Neural cell (in vitro differentiated cells): ENCODE measurements around the gene NUP210L.

Experiments used
- CTCF ChIP-seq: fragments of 450-650 bp; IDR thresholded peaks from 2 replicates; pipeline ENCODE4 v1.5.1; 2014; ENCODE audit warnings: antibody characterized with exemption, mild to moderate bottlenecking, moderate library complexity; ENCODE audit not compliant: poor library complexity, severe bottlenecking
- EP300 ChIP-seq: fragments of 450-650 bp; conservative IDR thresholded peaks from 2 replicates; pipeline ENCODE4 v1.6.1; 2014; ENCODE audit warnings: antibody characterized with exemption, mild to moderate bottlenecking, moderate library complexity; ENCODE audit not compliant: poor library complexity, severe bottlenecking
- EZH2 ChIP-seq: fragments of 200-600, 300-800 bp; shearing (Covaris generic), sonication (generic); IDR thresholded peaks from 2 replicates; pipeline ENCODE4 v1.6.1; 2014; ENCODE audit warnings: antibody characterized with exemption, low read length, borderline replicate concordance, mild to moderate bottlenecking; ENCODE audit not compliant: insufficient read depth, poor library complexity, severe bottlenecking
- MXI1 ChIP-seq: fragments of 450-650 bp; conservative IDR thresholded peaks from 2 replicates; pipeline ENCODE4 v1.6.1; 2014; ENCODE audit warnings: antibody characterized with exemption, mild to moderate bottlenecking; ENCODE audit not compliant: poor library complexity, severe bottlenecking
- POLR2AphosphoS5 ChIP-seq: IDR thresholded peaks from 2 replicates; pipeline ENCODE4 v1.6.1; 2012
- RAD21 ChIP-seq: fragments of 450-650 bp; conservative IDR thresholded peaks from 2 replicates; pipeline ENCODE4 v1.6.1; 2014; ENCODE audit warnings: antibody characterized with exemption, mild to moderate bottlenecking, moderate library complexity
- SMC3 ChIP-seq: fragments of 450-650 bp; conservative IDR thresholded peaks from 2 replicates; pipeline ENCODE4 v1.6.1; 2014; ENCODE audit warnings: antibody characterized with exemption, mild to moderate bottlenecking, moderate library complexity; ENCODE audit not compliant: poor library complexity
- TAF1 ChIP-seq: IDR thresholded peaks from 2 replicates; pipeline ENCODE4 v1.6.1; 2012; ENCODE audit warnings: low read depth
- TF ChIP-seq, protein P1 (sequence below): IDR thresholded peaks from 2 replicates; pipeline ENCODE4 v1.6.1; 2012; ENCODE audit warnings: borderline replicate concordance

DNA sequence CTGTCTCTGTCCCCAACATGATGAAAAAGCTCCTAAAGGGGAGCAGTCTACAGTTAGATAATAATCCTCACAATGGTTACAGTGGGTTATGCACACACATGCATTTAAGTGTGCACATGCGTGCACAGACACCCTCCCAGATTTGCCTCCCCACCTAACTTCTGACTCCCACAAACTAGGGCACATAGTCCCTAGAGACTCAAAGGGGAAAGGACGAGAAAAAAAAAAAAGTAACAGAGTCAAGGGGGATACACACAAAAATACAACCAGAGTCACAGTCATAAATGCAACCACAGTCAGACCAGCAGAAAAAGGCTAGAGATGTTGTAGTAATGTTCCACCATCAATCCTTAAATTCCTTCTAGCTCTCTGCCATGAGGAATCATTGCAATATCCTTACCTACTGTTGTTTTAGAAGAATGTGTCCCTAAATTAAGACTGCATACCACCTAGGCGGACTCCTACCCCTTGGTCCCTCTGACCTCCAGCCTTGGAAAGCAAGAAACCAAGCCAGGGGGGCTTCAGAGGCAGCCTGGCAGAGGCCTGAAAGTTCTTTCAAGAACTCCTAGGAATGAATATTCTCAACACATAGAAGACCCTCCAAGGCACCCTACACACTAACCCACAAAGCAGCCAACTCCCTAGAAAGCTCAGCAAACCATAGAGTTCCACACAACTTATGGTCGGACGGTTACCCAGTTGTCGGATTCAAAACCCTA, 197.7 kb downstream of the NUP210L start:
- TF ChIP-seq EP300 (no peak), MXI1 (no peak), CTCF (no peak), EZH2 (no peak), POLR2AphosphoS5 (no peak), SMC3 (no peak), TAF1 (no peak), RAD21 (no peak)
- TF ChIP-seq, protein P1, sequence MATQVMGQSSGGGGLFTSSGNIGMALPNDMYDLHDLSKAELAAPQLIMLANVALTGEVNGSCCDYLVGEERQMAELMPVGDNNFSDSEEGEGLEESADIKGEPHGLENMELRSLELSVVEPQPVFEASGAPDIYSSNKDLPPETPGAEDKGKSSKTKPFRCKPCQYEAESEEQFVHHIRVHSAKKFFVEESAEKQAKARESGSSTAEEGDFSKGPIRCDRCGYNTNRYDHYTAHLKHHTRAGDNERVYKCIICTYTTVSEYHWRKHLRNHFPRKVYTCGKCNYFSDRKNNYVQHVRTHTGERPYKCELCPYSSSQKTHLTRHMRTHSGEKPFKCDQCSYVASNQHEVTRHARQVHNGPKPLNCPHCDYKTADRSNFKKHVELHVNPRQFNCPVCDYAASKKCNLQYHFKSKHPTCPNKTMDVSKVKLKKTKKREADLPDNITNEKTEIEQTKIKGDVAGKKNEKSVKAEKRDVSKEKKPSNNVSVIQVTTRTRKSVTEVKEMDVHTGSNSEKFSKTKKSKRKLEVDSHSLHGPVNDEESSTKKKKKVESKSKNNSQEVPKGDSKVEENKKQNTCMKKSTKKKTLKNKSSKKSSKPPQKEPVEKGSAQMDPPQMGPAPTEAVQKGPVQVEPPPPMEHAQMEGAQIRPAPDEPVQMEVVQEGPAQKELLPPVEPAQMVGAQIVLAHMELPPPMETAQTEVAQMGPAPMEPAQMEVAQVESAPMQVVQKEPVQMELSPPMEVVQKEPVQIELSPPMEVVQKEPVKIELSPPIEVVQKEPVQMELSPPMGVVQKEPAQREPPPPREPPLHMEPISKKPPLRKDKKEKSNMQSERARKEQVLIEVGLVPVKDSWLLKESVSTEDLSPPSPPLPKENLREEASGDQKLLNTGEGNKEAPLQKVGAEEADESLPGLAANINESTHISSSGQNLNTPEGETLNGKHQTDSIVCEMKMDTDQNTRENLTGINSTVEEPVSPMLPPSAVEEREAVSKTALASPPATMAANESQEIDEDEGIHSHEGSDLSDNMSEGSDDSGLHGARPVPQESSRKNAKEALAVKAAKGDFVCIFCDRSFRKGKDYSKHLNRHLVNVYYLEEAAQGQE, result no peak
